Astrocyte (in vitro differentiated cells and primary cell): ENCODE data around the gene ATOSB. TPM values are rescaled to one million over a fixed set of nuclear protein-coding genes. Genes with fewer than 3 reads are reported as not detected.
"Not testable (repeated sequence)": the region's sequence is repeated elsewhere in the genome, so short reads cannot be mapped to it uniquely, and the experiment has no call there.

Source experiments
- DNase-seq: peaks from one replicate; pipeline ENCODE4 v3.0.0-alpha.2; 2010; ENCODE audit warnings: low read depth
- FAIRE-seq: peaks from 2 replicates; lab custom pipeline; 2011; peaks lifted over from hg19 to GRCh38; lab: Jason Lieb, UNC
- H2AFZ ChIP-seq: 2 replicates; pipeline ENCODE4 v1.6.0; 2012; ENCODE audit warnings: low read depth, low read length, inconsistent platforms
- H3K27ac ChIP-seq: 2 replicates; pipeline ENCODE4 v1.5.1; 2011; ENCODE audit warnings: low read depth, low read length, inconsistent platforms
- H3K27me3 ChIP-seq: 2 replicates; pipeline ENCODE4 v1.6.0; 2011; ENCODE audit warnings: low read length, inconsistent platforms; ENCODE audit not compliant: insufficient read depth
- H3K36me3 ChIP-seq: 2 replicates; pipeline ENCODE4 v1.5.1; 2011; ENCODE audit warnings: low read length, inconsistent platforms; ENCODE audit not compliant: insufficient read depth
- H3K4me1 ChIP-seq: 2 replicates; pipeline ENCODE4 v1.5.1; 2011; ENCODE audit warnings: low read length, inconsistent platforms; ENCODE audit not compliant: insufficient read depth
- H3K4me2 ChIP-seq: 2 replicates; pipeline ENCODE4 v1.6.0; 2012; ENCODE audit warnings: low read length, inconsistent platforms
- H3K4me3 ChIP-seq: 2 replicates; pipeline ENCODE4 v1.5.1; 2011; ENCODE audit warnings: low read depth, mild to moderate bottlenecking, low read length, inconsistent platforms; ENCODE audit not compliant: insufficient read depth
- H3K79me2 ChIP-seq: 2 replicates; pipeline ENCODE4 v1.6.0; 2012; ENCODE audit warnings: mild to moderate bottlenecking, low read length, inconsistent platforms; ENCODE audit not compliant: insufficient read depth
- H3K9ac ChIP-seq: 2 replicates; pipeline ENCODE4 v1.6.0; 2012; ENCODE audit warnings: mild to moderate bottlenecking, low read length, inconsistent platforms
- H3K9me3 ChIP-seq: 2 replicates; pipeline ENCODE4 v1.5.1; 2012; ENCODE audit warnings: low read depth, mild to moderate bottlenecking, low read length, inconsistent platforms; ENCODE audit not compliant: insufficient read depth
- H4K20me1 ChIP-seq: 2 replicates; pipeline ENCODE4 v1.6.0; 2012; ENCODE audit warnings: low read length, inconsistent platforms; ENCODE audit not compliant: insufficient read depth
- H3K27ac Mint-ChIP-seq: one replicate; pipeline ENCODE4 v1.8.0; 2021; ENCODE audit warnings: mild to moderate bottlenecking, mixed read lengths; ENCODE audit not compliant: unreplicated experiment
- H3K27me3 Mint-ChIP-seq: one replicate; pipeline ENCODE4 v1.8.0; 2021; ENCODE audit warnings: low read depth, mixed read lengths; ENCODE audit not compliant: unreplicated experiment
- H3K36me3 Mint-ChIP-seq: one replicate; pipeline ENCODE4 v1.8.0; 2021; ENCODE audit warnings: low read depth, mixed read lengths; ENCODE audit not compliant: unreplicated experiment
- H3K4me1 Mint-ChIP-seq: one replicate; pipeline ENCODE4 v1.8.0; 2021; ENCODE audit warnings: low read depth, mixed read lengths; ENCODE audit not compliant: unreplicated experiment
- H3K4me3 Mint-ChIP-seq: one replicate; pipeline ENCODE4 v1.8.0; 2021; ENCODE audit warnings: mild to moderate bottlenecking, moderate library complexity, mixed read lengths; ENCODE audit not compliant: unreplicated experiment
- H3K9me3 Mint-ChIP-seq: one replicate; pipeline ENCODE4 v1.8.0; 2021; ENCODE audit warnings: mild to moderate bottlenecking, mixed read lengths; ENCODE audit not compliant: unreplicated experiment
- CTCF ChIP-seq: IDR thresholded peaks from 2 replicates; pipeline ENCODE4 v1.5.1; 2011; ENCODE audit warnings: low read depth, mild to moderate bottlenecking, inconsistent platforms, low read length, moderate library complexity; ENCODE audit not compliant: insufficient read depth
- EZH2 ChIP-seq: IDR thresholded peaks from 2 replicates; pipeline ENCODE4 v1.6.1; 2012; ENCODE audit warnings: mild to moderate bottlenecking, low read length, inconsistent platforms; ENCODE audit not compliant: insufficient read depth
- total RNA-seq: library from RNA; stranded (reverse); gene quantifications from 2 replicates; pipeline ENCODE4 v1.2.1, GENCODE V29; 2021

The ATOSB gene
- total RNA-seq, 1 donor from 2014 or later: 68.9 TPM

- H3K9me3 Mint-ChIP-seq: peaks cover 4% of the 10 kb centered on the region
- Histone ChIP-seq H3K27ac (peak within 1 kb of the TSS; percentile 35), H4K20me1 (no peaks in the 10 kb centered on the region), H3K27me3 (no peaks in the 10 kb centered on the region), H3K79me2 (no peaks in the 10 kb centered on the region), H3K4me2 (peak within 1 kb of the TSS; percentile 90), H3K4me1 (peaks cover 16% of the 10 kb centered on the region), H2AFZ (peak within 1 kb of the TSS; percentile 95), H3K36me3 (no peaks in the 10 kb centered on the region), H3K9ac (peak within 1 kb of the TSS; percentile 77), H3K4me3 (peak within 1 kb of the TSS; percentile 88), H3K9me3 (no peaks in the 10 kb centered on the region)
- peak within 1 kb of the TSS; percentile 72 for H3K27ac Mint-ChIP-seq
- FAIRE-seq (no peak), DNase-seq (peak; percentile 78)
- H3K36me3 Mint-ChIP-seq: no peaks in the 10 kb centered on the region
- peak within 1 kb of the TSS; percentile 97 for H3K4me3 Mint-ChIP-seq
- TF ChIP-seq CTCF (no peak), EZH2 (no peak)
- peaks cover 20% of the 10 kb centered on the region for H3K4me1 Mint-ChIP-seq
- no peaks in the 10 kb centered on the region for H3K27me3 Mint-ChIP-seq
Observed at GRCh38 chr9:35161713-35162604, 46.3 kb upstream of the ATOSB start, which contains the start of gene UNC13B. Gene UNC13B (plus strand): TSS chr9:35162009. CDS start chr9:35162284, 275 bp downstream.

GRCh38 chr9:35158501-35159280 lies 43.0 kb upstream of the ATOSB start:
- Mint-ChIP-seq H3K27me3 (no peaks in the 10 kb centered on the region), H3K27ac (no peak overlapping the region), H3K4me1 (peaks cover 10% of the 10 kb centered on the region), H3K9me3 (peaks cover 4% of the 10 kb centered on the region), H3K4me3 (no peak overlapping the region), H3K36me3 (peaks cover 3% of the 10 kb centered on the region)
- no peak for FAIRE-seq
- no peaks in the 10 kb centered on the region for H3K27me3 ChIP-seq
- no peak overlapping the region for H3K4me2 ChIP-seq
- H3K4me1 ChIP-seq: peaks cover 9% of the 10 kb centered on the region
- no peaks in the 10 kb centered on the region for H3K79me2 ChIP-seq
- TF ChIP-seq EZH2 (no peak), CTCF (no peak)
- no peak overlapping the region for H3K27ac ChIP-seq
- no peak overlapping the region for H3K9ac ChIP-seq
- no peak overlapping the region for H2AFZ ChIP-seq
- H3K36me3 ChIP-seq: no peaks in the 10 kb centered on the region
- H3K4me3 ChIP-seq: no peak overlapping the region
- no peaks in the 10 kb centered on the region for H3K9me3 ChIP-seq
- DNase-seq: no peak
- H4K20me1 ChIP-seq: no peaks in the 10 kb centered on the region

- not testable (repeated sequence) for H3K79me2 ChIP-seq, H3K27me3 Mint-ChIP-seq, H3K4me3 Mint-ChIP-seq, H3K4me1 ChIP-seq, H3K4me3 ChIP-seq, H3K36me3 Mint-ChIP-seq, H3K36me3 ChIP-seq, H3K9me3 ChIP-seq, H2AFZ ChIP-seq, H3K4me2 ChIP-seq, H3K27ac Mint-ChIP-seq, H3K27me3 ChIP-seq, DNase-seq, H3K4me1 Mint-ChIP-seq, H4K20me1 ChIP-seq, H3K27ac ChIP-seq, H3K9me3 Mint-ChIP-seq, FAIRE-seq, H3K9ac ChIP-seq
Observed at GRCh38 chr9:35157836-35158235, 42.2 kb upstream of the ATOSB start.
